ENCODE data around the gene LRRC8E.
"Not testable (repeated sequence)": the region's sequence is repeated elsewhere in the genome, so short reads cannot be mapped to it uniquely, and the experiment has no call there.

LRRC8E gene

DNA sequence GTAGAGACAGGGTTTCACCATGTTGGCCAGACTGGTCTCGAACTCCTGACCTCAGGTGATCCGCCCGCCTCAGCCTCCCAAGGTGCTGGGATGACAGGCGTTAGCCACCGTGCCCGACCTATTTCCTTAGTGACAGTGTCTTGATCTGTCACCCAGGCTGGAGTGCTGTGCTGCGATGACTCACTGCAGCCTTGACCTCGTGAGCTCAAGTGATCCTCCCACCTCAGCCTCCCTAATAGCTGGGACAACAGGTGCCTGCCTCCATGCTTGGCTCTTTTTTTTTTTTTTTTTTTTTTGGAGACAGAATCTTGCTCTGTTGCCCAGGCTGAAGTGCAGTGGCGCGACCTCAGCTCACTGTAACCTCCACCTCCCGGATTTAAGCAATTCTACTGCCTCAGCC lies 41.7 kb downstream of the LRRC8E start:
- DNase-seq (ENCODE audit: low spot score) = not testable (repeated sequence)

DNA sequence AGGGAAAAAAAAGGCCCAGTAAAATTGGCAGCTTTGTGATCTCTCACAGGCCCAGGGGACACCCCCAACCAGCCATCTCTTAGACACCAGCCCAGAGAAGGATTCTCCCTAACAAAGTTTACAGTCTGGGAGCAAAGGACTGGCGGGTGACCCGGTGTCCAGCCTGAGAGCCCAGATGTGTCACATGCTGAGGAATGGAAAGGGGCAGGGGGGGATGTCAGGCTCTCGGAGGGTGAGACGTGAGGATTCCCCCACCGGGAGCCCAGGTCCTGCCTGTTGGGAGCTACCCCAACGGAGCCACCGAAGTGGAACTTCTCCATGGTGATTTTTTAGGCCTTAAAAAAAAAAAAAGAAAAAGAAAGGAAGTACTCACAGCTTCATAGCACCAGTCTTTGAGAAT lies 42.5 kb downstream of the LRRC8E start:
- DNase-seq (ENCODE audit: low spot score) = no peak

DNA sequence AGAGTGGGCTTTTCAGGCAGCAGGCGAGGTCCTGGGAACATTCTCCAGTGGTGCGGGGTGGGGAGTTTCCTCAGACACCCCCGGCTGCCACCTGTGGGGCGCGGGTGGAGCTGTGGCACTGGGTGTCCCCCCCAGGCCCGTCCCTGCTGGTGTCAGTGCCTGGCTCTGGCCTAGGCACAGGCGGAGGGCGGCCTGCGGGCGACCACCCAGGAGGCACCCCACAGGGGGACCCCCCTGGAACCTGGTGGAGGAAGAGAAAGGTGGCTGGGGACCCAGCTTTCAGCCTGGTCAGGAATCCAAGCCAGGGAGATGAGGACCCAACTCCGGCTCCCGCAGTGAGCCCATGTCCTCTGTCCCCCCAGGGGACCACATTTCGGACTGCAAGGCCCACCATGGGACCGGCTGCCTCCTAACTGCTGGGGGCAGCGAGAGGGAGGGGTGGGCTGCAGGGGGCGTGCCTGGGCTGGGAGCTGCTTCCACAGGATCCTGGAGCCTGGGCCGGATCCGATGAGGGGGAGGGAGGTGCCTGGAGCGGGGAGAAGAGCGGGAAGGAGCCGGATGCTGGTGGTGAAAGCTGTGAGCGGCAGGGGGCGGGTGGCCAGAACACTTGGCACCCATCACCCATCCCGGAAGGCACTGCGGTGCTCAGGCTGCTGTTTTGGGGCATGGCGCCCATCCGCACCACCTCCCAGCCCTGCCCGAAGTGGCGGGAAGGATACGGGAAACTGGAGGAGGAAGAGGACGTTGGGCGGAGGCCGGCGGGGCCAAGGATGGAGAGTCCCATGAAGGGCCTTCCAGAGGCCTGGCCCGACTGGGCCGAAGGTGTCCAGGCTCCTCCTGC lies 43.1 kb downstream of the LRRC8E start:
- no peak for DNase-seq (ENCODE audit: low spot score)

DNA sequence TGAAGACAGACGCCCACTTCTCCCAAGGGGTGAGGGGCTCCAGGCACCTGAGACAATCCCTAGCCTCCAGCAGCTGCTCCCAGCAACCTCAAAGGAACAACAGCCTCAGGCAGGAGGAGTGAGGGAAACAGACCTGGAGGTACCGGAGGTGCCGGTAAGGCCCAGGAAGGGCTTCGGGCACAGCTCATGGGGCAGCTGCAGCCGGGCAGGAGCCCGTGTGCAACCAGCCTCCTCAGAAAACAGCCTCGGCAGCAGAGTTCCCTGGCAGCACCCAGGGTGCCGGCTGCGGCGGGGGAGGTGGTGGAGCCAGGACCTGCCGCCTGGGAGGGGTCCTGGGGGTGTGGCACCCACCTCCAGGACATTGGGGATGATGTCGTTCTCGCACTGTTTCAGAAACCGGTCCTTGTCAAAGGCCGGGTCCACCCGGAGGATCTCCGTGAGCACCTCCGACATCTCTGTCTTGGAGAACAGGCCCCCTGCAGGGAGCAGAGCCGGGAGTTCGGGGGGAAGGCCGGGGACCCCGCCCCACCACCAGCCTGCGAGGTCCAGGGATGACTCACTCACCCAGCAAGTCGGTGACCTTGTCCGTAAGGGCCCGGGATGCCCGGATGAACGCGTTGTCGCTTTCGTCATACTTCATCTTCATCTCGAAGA lies 44.1 kb downstream of the LRRC8E start:
- no peak for DNase-seq (ENCODE audit: low spot score)

DNA sequence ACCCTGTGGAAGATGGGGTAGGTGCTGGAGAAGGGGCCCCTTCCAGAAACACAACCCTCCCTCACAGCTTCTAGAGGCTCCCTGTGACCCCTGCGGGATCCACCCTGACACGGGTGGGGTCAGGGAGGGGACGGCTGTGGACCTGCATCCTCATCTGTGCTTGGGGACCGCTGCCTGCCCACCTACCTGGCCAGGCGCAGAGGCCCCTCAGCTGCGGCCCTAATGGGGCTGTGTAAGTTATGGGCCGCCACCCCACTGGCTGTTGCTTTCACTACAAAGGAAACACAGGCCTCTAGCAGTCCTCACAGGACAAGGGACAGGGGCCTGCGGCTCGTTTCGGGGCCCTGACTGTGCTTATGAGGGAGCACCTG lies 44.6 kb downstream of the LRRC8E start:
- DNase-seq (ENCODE audit: low spot score) = no peak

DNA sequence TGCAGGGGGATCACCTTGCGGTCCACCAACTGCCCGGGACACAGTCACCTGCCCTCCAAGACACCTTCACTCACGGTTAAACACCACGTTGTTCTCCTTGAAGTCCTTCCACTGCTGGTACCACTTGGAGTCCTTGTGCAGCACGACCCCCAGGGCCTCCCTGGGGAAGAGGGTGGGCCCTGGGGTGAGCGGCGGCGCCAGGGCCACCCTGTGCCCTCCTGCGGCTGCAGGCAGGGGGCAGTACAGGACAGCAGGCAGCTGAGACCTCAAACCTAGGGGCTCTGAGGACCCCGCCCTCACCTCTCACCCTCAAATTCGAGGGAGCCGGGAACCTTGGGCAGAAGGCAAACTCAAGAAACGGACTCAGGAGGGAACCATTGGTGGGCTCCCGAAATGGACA lies 45.1 kb downstream of the LRRC8E start:
- DNase-seq (ENCODE audit: low spot score) = no peak

DNA sequence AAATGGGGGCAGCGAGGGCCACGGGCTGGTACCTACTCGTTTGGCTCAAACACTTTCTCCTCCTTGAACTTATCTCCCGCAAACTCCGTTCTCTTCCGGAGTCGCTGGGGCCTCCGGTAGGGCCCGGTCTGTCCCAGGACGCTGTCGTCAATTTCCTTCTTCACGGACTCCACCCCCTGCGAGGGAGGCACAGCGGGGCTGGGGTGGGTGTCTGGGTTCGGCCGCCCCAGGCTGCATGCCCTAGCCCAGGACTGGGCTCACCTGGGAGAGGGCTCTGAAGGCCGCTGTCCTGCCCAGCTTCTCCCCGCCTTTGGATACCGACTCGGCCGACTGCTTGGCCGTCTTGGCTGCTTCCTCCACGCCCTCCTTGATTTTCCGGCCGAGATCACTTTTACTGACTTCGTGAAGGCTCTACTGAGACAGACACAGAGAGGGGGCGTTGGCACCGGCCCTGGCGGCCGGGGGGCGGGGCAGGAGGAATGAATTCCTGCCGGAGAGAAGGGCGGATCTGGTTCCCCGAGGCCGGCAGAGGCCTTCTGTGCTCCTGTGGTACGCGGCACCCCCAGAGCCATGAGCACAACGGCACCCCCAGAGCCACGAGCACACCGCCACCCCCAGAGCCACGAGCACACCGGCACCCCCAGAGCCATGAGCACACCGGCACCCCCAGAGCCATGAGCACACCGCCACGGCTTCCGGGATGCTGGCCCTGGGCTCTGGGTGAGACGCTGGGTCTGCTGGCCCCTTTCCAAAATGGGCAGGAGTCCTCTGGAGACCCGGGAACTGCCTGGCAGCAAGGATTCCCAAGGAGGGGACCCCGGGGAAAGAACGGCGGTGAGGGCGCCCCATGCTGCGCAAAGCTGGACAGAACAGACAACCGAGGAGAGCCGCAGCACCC lies 45.8 kb downstream of the LRRC8E start:
- no peak for DNase-seq (ENCODE audit: low spot score)

DNA sequence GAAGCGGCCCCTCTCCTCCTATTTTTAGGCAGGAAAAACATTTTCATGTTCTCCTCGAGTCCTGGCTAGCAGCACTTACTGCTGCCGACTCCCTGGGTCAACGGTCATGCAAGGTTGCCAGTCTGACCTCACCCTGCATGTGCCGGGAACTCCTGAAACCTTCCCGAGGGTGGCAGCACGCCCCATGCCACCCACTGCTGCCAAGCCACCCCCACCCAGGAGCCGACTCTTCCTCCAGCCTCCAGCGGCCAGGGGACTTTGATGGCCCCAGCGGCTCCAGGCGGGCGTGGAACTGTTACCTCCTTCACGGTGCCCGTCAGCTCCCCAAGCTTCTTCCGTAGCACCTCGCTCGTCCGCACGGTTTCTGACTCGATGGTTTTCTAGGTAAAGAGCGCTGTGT lies 46.5 kb downstream of the LRRC8E start:
- DNase-seq (ENCODE audit: low spot score) = no peak

DNA sequence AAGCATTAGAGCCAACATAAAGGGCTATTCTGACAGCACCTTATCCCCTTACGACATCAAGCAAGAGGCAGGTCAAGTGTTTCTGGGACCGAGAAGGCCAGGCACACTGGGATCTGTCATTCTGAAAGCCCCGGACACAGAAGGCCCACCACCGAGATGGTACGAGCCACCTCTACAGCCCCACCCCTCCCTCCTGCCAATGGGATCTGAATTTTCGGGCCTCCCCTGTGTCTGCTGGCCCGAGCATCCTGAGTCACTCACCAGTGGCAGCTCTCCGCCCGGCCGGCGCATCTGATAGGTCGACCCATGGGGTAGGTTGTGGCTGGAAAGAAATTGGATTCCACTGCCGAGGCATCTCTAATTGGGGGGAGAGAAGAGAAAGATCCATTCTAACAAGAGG lies 52.5 kb downstream of the LRRC8E start:
- no peak for DNase-seq (ENCODE audit: low spot score)

DNA sequence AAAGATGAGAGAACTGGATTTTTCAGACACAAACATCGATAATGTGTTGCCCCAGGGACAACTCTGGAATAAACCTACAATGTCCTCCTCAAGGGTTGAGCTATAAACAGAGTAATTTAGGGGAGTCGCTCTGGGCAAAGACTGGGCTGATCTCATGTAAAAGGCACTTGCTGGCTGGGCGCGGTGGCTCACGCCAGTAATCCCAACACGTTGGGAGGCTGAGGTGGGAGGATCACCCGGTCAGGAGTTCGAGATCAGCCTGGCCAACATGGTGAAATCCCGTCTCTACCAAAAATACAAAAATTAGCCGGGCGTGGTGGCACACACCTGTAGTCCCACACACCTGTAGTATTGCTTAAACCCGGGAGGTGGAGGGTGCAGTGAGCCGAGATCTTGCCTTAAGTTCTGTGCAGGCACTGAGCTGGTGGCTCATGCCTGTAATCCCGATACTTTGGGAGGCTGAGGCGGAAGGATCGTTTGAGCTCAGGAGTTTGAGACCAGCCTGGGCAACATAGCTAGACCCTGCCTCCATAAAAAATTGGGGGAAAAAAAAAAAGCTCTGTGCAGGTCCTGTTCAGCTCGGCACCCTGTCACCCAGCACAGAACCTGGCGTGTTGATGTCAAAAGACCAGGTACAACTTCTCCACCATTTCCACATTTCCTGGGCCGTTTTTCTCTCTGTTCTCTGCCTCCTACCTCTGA lies 53.7 kb downstream of the LRRC8E start:
- DNase-seq (ENCODE audit: low spot score) = no peak

DNA sequence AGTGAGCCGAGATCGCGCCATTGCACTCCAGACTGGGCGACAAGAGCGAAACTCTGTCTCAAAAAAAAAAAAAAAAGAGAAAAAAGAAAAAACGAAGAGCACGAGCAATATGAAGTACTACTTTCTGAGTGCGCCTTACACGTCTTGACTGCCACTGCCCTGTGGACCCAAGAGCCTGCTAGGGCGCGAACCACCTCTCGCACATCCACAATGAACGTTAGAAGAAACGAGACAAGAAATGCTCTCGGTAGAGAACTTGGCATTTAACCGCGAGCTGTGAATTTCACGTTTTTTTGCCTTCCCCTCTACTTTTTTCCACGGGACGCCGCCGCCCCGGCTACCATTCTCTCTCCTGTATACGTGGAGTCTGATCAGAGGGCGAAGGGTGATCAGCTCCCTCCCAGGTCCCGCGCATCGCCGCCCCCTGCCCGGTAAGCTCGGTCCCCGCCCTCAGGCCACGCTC lies 54.7 kb downstream of the LRRC8E start:
- DNase-seq (ENCODE audit: low spot score) = no peak

DNA sequence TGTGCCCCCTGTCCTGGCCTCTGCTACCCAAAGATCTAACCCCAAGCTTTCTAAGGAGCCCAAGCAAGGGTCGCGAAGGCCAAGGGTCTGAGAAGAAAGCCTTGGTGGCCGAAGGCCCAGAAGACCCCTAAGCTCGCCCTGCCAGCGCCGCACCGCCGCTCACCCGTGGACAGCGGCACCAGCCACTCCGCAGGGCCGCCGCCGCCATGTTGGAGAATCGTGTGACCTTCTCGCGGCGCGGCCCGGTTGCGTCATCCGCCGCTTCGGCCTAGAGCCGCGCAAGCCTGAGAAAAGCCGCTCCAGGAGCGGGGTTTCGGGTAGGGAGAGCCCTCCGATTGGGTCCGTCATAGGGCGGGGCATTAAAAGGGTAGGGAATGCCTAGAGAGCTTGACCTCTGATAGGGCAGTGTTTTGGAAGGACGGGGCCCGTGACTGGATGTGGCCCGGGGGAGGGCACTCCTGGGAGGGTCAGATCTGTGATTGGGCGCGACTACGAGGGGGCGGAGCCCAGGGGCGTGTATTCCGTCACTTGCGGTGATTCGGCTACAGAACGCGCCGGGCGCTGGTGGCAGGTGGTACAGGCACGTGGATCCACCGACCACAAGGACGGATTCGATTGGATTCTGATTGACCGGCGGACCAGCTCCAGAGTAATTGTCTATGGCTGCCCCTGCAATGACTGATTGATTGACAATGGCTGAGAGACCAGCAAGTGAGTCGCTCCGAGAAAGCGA lies 55.3 kb downstream of the LRRC8E start, which contains the start of gene TIMM44:
Gene TIMM44 (minus strand): TSS at position 223 of the 733 bp plus-strand sequence. CDS start 15 bp downstream, at position 208.
- DNase-seq (ENCODE audit: low spot score) = peak; percentile 99

DNA sequence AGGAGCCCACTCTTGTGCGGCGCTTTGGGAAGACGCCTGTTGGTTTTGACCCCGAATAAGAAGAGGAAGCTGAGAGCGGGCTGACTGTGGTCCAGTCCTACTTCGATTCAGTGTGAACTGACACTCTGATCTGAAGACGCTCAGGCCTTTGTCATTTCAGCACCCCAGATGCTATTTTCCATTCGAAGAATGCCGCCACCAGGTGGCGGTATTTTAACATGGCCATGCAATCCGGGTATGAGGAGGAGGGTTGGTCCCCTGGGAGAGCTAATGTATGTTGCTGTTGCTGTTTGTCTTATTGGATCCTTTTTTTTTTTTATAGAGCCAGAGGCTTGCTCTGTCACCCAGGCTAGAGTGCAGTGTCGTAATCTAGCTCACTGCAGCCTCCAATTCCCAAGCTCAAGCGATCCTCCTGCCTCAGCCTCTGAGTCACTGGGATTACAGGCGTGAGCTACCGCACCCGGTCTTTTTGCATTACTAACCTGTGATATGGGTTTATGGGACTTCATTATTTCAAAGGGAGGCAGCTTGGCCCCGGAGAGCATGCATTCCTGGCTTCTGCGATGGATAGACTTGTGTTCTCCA lies 56.0 kb downstream of the LRRC8E start:
- peak; percentile 95 for DNase-seq (ENCODE audit: low spot score)

DNA sequence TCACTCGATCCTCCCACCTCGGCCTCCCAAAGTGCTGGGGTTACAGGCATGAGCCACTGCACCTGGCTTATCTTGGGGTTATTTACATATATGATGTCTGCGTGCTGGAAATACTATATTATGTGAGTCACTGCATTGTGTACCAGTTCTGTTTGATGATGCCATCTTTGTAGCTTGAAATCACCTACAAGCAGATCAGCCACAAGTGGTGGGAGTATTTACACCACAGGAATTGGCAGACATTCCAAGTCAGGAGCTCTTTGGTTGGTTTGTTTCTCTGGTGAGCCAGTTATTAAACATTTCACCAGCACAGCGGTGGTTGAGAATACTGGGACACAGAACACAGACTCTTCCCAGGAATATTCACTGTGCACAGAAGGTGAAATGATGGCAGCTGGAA lies 59.6 kb downstream of the LRRC8E start:
- DNase-seq (ENCODE audit: low spot score) = no peak

All from SK-N-DZ (cell line).